KG1 (cell line): ENCODE measurements around the gene HCFC2.
"Not testable (repeated sequence)": the region's sequence is repeated elsewhere in the genome, so short reads cannot be mapped to it uniquely, and the experiment has no call there.

Experiments used
- DNase-seq: peaks from one replicate; lab custom pipeline; 2025; lab: John Stamatoyannopoulos, UW

HCFC2 gene

GRCh38 chr12:104057771-104058197 lies 6.5 kb upstream of the HCFC2 start:
- no peak for DNase-seq

GRCh38 chr12:104058802-104059201 lies 5.5 kb upstream of the HCFC2 start:
- DNase-seq, result no peak

GRCh38 chr12:104059963-104060362 lies 4.4 kb upstream of the HCFC2 start:
- DNase-seq, result no peak

GRCh38 chr12:104060791-104061190 lies 3.5 kb upstream of the HCFC2 start:
- no peak for DNase-seq

- no peak for DNase-seq
Observed at GRCh38 chr12:104063712-104064030, 660 bp upstream of the HCFC2 start.

- DNase-seq, result no peak
Observed at GRCh38 chr12:104064842-104065427, 604 bp downstream of the HCFC2 start.

- DNase-seq, result no peak
Observed at GRCh38 chr12:104072099-104072498, 7.8 kb downstream of the HCFC2 start.

GRCh38 chr12:104073699-104074098 lies 9.4 kb downstream of the HCFC2 start:
- no peak for DNase-seq

GRCh38 chr12:104079024-104079423 lies 14.7 kb downstream of the HCFC2 start:
- DNase-seq, result no peak

- no peak for DNase-seq
Observed at GRCh38 chr12:104080764-104081163, 16.4 kb downstream of the HCFC2 start.

- no peak for DNase-seq
Observed at GRCh38 chr12:104083769-104084475, 19.6 kb downstream of the HCFC2 start.

- DNase-seq, result no peak
Observed at GRCh38 chr12:104090685-104091084, 26.4 kb downstream of the HCFC2 start.

- no peak for DNase-seq
Observed at GRCh38 chr12:104091136-104091535, 26.8 kb downstream of the HCFC2 start.

GRCh38 chr12:104094284-104094683 lies 30.0 kb downstream of the HCFC2 start:
- DNase-seq, result no peak

GRCh38 chr12:104095289-104095688 lies 31.0 kb downstream of the HCFC2 start:
- no peak for DNase-seq

- DNase-seq, result no peak
Observed at GRCh38 chr12:104097954-104098353, 33.6 kb downstream of the HCFC2 start.

GRCh38 chr12:104105461-104105860 lies 41.1 kb downstream of the HCFC2 start:
- no peak for DNase-seq

- no peak for DNase-seq
Observed at GRCh38 chr12:104106965-104107364, 42.6 kb downstream of the HCFC2 start.

GRCh38 chr12:104108755-104109445 lies 44.6 kb downstream of the HCFC2 start:
- peak; percentile 79 for DNase-seq

GRCh38 chr12:104109446-104110271 lies 45.3 kb downstream of the HCFC2 start:
- DNase-seq, result no peak

GRCh38 chr12:104114834-104115586 lies 50.7 kb downstream of the HCFC2 start:
- DNase-seq, result not testable (repeated sequence)

- DNase-seq, result no peak
Observed at GRCh38 chr12:104115587-104115975, 51.2 kb downstream of the HCFC2 start.
